Activated gamma-delta T cell treated with anti-CD3 and anti-CD28 coated beads, Interleukin-2, amount 50 U/mL, for 16 hours (primary cell): ENCODE measurements around the gene LRP1-AS.
A peak's percentile ranks its signal among the peaks of the same experiment; 100 is the strongest.

Experiments used
- DNase-seq: peaks from one replicate; pipeline ENCODE4 v3.0.0-alpha.2; 2020; ENCODE audit warnings: low read depth

Gene LRP1-AS

GRCh38 chr12:57146961-57147944, at the start of gene LRP1-AS:
LRP1-AS (minus strand) TSS chr12:57147619.
- DNase-seq, result no peak

GRCh38 chr12:57196956-57197355, 49.5 kb upstream of the LRP1-AS start:
- no peak for DNase-seq

- no peak for DNase-seq
Observed at GRCh38 chr12:57196439-57196838, 49.0 kb upstream of the LRP1-AS start.

GRCh38 chr12:57195611-57196371, 48.4 kb upstream of the LRP1-AS start:
- no peak for DNase-seq

- no peak for DNase-seq
Observed at GRCh38 chr12:57195186-57195585, 47.8 kb upstream of the LRP1-AS start.

- no peak for DNase-seq
Observed at GRCh38 chr12:57194253-57194652, 46.8 kb upstream of the LRP1-AS start.

- DNase-seq, result no peak
Observed at GRCh38 chr12:57193706-57194245, 46.4 kb upstream of the LRP1-AS start.

GRCh38 chr12:57192920-57193319, 45.5 kb upstream of the LRP1-AS start:
- DNase-seq, result no peak

GRCh38 chr12:57191410-57191809, 44.0 kb upstream of the LRP1-AS start:
- DNase-seq, result no peak

- no peak for DNase-seq
Observed at GRCh38 chr12:57190821-57191220, 43.4 kb upstream of the LRP1-AS start.

- DNase-seq, result no peak
Observed at GRCh38 chr12:57190037-57190436, 42.6 kb upstream of the LRP1-AS start.

GRCh38 chr12:57188090-57188425, 40.6 kb upstream of the LRP1-AS start:
- DNase-seq, result no peak

GRCh38 chr12:57187222-57188089, 40.0 kb upstream of the LRP1-AS start:
- DNase-seq, result no peak

GRCh38 chr12:57185906-57186508, 38.6 kb upstream of the LRP1-AS start:
- no peak for DNase-seq

- no peak for DNase-seq
Observed at GRCh38 chr12:57185403-57185802, 38.0 kb upstream of the LRP1-AS start.

GRCh38 chr12:57183939-57184725, 36.7 kb upstream of the LRP1-AS start:
- no peak for DNase-seq

GRCh38 chr12:57182918-57183575, 35.6 kb upstream of the LRP1-AS start:
- peak; percentile 69 for DNase-seq

- DNase-seq, result no peak
Observed at GRCh38 chr12:57181561-57182155, 34.2 kb upstream of the LRP1-AS start.

GRCh38 chr12:57181072-57181471, 33.7 kb upstream of the LRP1-AS start:
- DNase-seq, result no peak
